GM08714 (cell line): ENCODE data around the gene ICOSLG.

Experiments used
- H3K4me3 ChIP-seq: fragments of 200-500 bp; sonication (Bioruptor generic); 2 replicates; pipeline ENCODE4 v1.5.1; 2014; ENCODE audit warnings: mild to moderate bottlenecking, low read length, inconsistent platforms
- ZNF274 ChIP-seq: IDR thresholded peaks from 2 replicates; pipeline ENCODE4 v1.6.1; 2012; ENCODE audit warnings: mild to moderate bottlenecking, low read depth, low read length

ICOSLG gene

GRCh38 chr21:44273046-44273445 is 32.3 kb upstream of the ICOSLG start:
- no peak overlapping the region for H3K4me3 ChIP-seq
- no peak for TF ChIP-seq ZNF274

GRCh38 chr21:44272284-44272858 is 31.6 kb upstream of the ICOSLG start:
- no peak overlapping the region for H3K4me3 ChIP-seq
- TF ChIP-seq ZNF274: no peak

GRCh38 chr21:44271558-44272283 is 31.0 kb upstream of the ICOSLG start:
- no peak for TF ChIP-seq ZNF274
- no peak overlapping the region for H3K4me3 ChIP-seq

GRCh38 chr21:44269090-44269489 is 28.3 kb upstream of the ICOSLG start:
- no peak overlapping the region for H3K4me3 ChIP-seq
- TF ChIP-seq ZNF274: no peak

GRCh38 chr21:44267655-44268142 is 27.0 kb upstream of the ICOSLG start:
- H3K4me3 ChIP-seq: no peak overlapping the region
- TF ChIP-seq ZNF274: no peak

- no peak for TF ChIP-seq ZNF274
These were observed 25.1 kb upstream of the ICOSLG start for GRCh38 chr21:44265734-44266270.

GRCh38 chr21:44263768-44264167 is 23.0 kb upstream of the ICOSLG start:
- no peak overlapping the region for H3K4me3 ChIP-seq
- TF ChIP-seq ZNF274: no peak

More at GRCh38 chr21:44265734-44266270, 25.1 kb upstream of the ICOSLG start:
- no peak overlapping the region for H3K4me3 ChIP-seq

- TF ChIP-seq ZNF274: no peak
- H3K4me3 ChIP-seq: no peak overlapping the region
These were observed 22.5 kb upstream of the ICOSLG start for GRCh38 chr21:44263221-44263760.

GRCh38 chr21:44262338-44263056 is 21.8 kb upstream of the ICOSLG start:
- no peak overlapping the region for H3K4me3 ChIP-seq
- no peak for TF ChIP-seq ZNF274

GRCh38 chr21:44261675-44262295 is 21.0 kb upstream of the ICOSLG start, which contains the start of gene DNMT3L:
DNMT3L (minus strand) TSS chr21:44261897; CDS start chr21:44261259, 638 bp downstream.
- TF ChIP-seq ZNF274: no peak

GRCh38 chr21:44260791-44261631 is 20.3 kb upstream of the ICOSLG start:
- TF ChIP-seq ZNF274: no peak
- H3K4me3 ChIP-seq: no peak overlapping the region

More at GRCh38 chr21:44261675-44262295, 21.0 kb upstream of the ICOSLG start, which contains the start of gene DNMT3L:
- no peak within 1 kb of the TSS for H3K4me3 ChIP-seq

GRCh38 chr21:44260066-44260465 is 19.3 kb upstream of the ICOSLG start:
- H3K4me3 ChIP-seq: no peak overlapping the region
- TF ChIP-seq ZNF274: no peak
